Natural killer cell (primary cell): ENCODE measurements around the gene EEF1A1. TPM values are rescaled to one million over a fixed set of nuclear protein-coding genes. Genes with fewer than 3 reads are reported as not detected.
"Not testable (repeated sequence)": the region's sequence is repeated elsewhere in the genome, so short reads cannot be mapped to it uniquely, and the experiment has no call there.

Experiments
- ATAC-seq, 3 donors: fragments of 150-1000 bp in 2 of 3; fragments of 200-7000 bp in 1 of 3; cut with Tn5 transposase; 1 replicate in 1 of 3; 2 replicates in 2 of 3; pipeline ENCODE4 v1.10.0; 2021; ENCODE audit warnings: mild to moderate bottlenecking in 2 of 3, moderate library complexity in 2 of 3
- DNase-seq, 2 donors: peaks; one replicate each; pipeline versions ENCODE4 v3.0.0 to v3.0.0-alpha.2; 2013 to 2021; ENCODE audit warnings: mixed read lengths in 1 of 2
- H3K27ac ChIP-seq: one replicate; pipeline ENCODE4 v1.5.1; 2013; ENCODE audit warnings: mild to moderate bottlenecking, low read length
- H3K27me3 ChIP-seq: one replicate; pipeline ENCODE4 v1.6.1; 2013; ENCODE audit warnings: low read length; ENCODE audit not compliant: control insufficient read depth, insufficient read depth
- H3K36me3 ChIP-seq: one replicate; pipeline ENCODE4 v1.6.1; 2013; ENCODE audit warnings: low read length; ENCODE audit not compliant: control insufficient read depth, insufficient read depth
- H3K4me1 ChIP-seq: one replicate; pipeline ENCODE4 v1.6.1; 2013; ENCODE audit warnings: low read length; ENCODE audit not compliant: control insufficient read depth, insufficient read depth
- H3K4me3 ChIP-seq: one replicate; pipeline ENCODE4 v1.5.1; 2013; ENCODE audit warnings: low read length
- H3K9me3 ChIP-seq: one replicate; pipeline ENCODE4 v1.6.1; 2013; ENCODE audit warnings: low read length; ENCODE audit not compliant: control insufficient read depth, insufficient read depth
- H3K27ac Mint-ChIP-seq, 2 donors: one replicate each; pipeline ENCODE4 v1.8.0; 2022; ENCODE audit warnings: mild to moderate bottlenecking in 2 of 2, mixed read lengths in 2 of 2, moderate library complexity in 1 of 2
- H3K27me3 Mint-ChIP-seq, 2 donors: one replicate each; pipeline ENCODE4 v1.8.0; 2022; ENCODE audit warnings: low read depth in 2 of 2, mixed read lengths in 2 of 2
- H3K36me3 Mint-ChIP-seq: one replicate; pipeline ENCODE4 v1.8.0; 2022; ENCODE audit warnings: mixed read lengths
- H3K4me1 Mint-ChIP-seq, 2 donors: one replicate each; pipeline ENCODE4 v1.8.0; 2022; ENCODE audit warnings: mixed read lengths in 2 of 2
- H3K4me3 Mint-ChIP-seq: one replicate; pipeline ENCODE4 v1.8.0; 2022; ENCODE audit warnings: mild to moderate bottlenecking, moderate library complexity, mixed read lengths
- H3K9me3 Mint-ChIP-seq, 2 donors: one replicate each; pipeline ENCODE4 v1.8.0; 2022; ENCODE audit warnings: mixed read lengths in 2 of 2
- CTCF ChIP-seq: fragments of 200-600 bp; IDR thresholded peaks from one replicate; pipeline ENCODE4 v1.8.0; 2022; ENCODE audit warnings: antibody characterized with exemption
- WGBS: methylation state at CpG from one replicate; pipeline ENCODE4 v1.1.7; 2013; ENCODE audit warnings: missing lambda C conversion rate; ENCODE audit not compliant: insufficient coverage; 5-methylcytosine and 5-hydroxymethylcytosine counted together
- intact Hi-C: fragments of 100-400 bp; cut with micrococcal nuclease; formaldehyde crosslinking; loops from one replicate; pipeline ENCODE4 v1.14.2; 2022
- total RNA-seq, 4 donors: library from RNA; stranded (reverse); fragments of 120-200 nt in 1 of 4; gene quantifications; one replicate each; pipeline versions ENCODE4 v1.2.3 to v1.2.4, GENCODE V29; 2013 to 2022

The EEF1A1 gene
- total RNA-seq, 3 donors from 2014 or later (not counting 1 experiment from before 2014, with no cell fraction given) = 6,475 to 7,348 (median 7,348) TPM

GRCh38 chr6:73547036-73547435 lies 26.2 kb upstream of the EEF1A1 start:
- TF ChIP-seq CTCF = no peak
- H3K27ac Mint-ChIP-seq = no peak overlapping the region
- intact Hi-C loops = no loop called here
- ATAC-seq (no peak), DNase-seq (no peak)
- Histone ChIP-seq H3K27ac (no peak overlapping the region), H3K9me3 (no peaks in the 10 kb centered on the region), H3K4me3 (no peak overlapping the region), H3K27me3 (no peaks in the 10 kb centered on the region), H3K4me1 (no peaks in the 10 kb centered on the region), H3K36me3 (no peaks in the 10 kb centered on the region)
- H3K4me3 Mint-ChIP-seq = no peak overlapping the region
- H3K27me3 Mint-ChIP-seq = no peaks in the 10 kb centered on the region
- no peaks in the 10 kb centered on the region for H3K36me3 Mint-ChIP-seq
- WGBS = no CpG with 5 or more reads among the region's 1 CpG
- no peaks in the 10 kb centered on the region for H3K9me3 Mint-ChIP-seq
- no peaks in the 10 kb centered on the region for H3K4me1 Mint-ChIP-seq

GRCh38 chr6:73542891-73543290 lies 22.1 kb upstream of the EEF1A1 start:
- H3K4me1 ChIP-seq = no peaks in the 10 kb centered on the region
- H3K4me3 ChIP-seq = no peak overlapping the region
- no peak for TF ChIP-seq CTCF
- ATAC-seq = no peak
- no peak overlapping the region for H3K27ac ChIP-seq
- H3K4me1 Mint-ChIP-seq = no peaks in the 10 kb centered on the region
- 81% methylated on average over 4 of the region's 5 CpGs for WGBS
- no peaks in the 10 kb centered on the region for H3K27me3 ChIP-seq
- no peak for DNase-seq
- H3K36me3 ChIP-seq = no peaks in the 10 kb centered on the region
- H3K9me3 ChIP-seq = no peaks in the 10 kb centered on the region
- H3K27ac Mint-ChIP-seq = no peak overlapping the region
- no peaks in the 10 kb centered on the region for H3K27me3 Mint-ChIP-seq
- H3K4me3 Mint-ChIP-seq = no peak overlapping the region
- intact Hi-C loops = no loop called here
- no peaks in the 10 kb centered on the region for H3K36me3 Mint-ChIP-seq
- H3K9me3 Mint-ChIP-seq = no peaks in the 10 kb centered on the region

GRCh38 chr6:73542481-73542880 lies 21.6 kb upstream of the EEF1A1 start:
- H3K9me3 Mint-ChIP-seq, DNase-seq, H3K27me3 ChIP-seq, H3K4me3 ChIP-seq, H3K9me3 ChIP-seq, H3K27ac ChIP-seq, H3K4me1 Mint-ChIP-seq, H3K4me3 Mint-ChIP-seq, ATAC-seq, H3K36me3 ChIP-seq, intact Hi-C loops, H3K27ac Mint-ChIP-seq, H3K36me3 Mint-ChIP-seq, H3K27me3 Mint-ChIP-seq, H3K4me1 ChIP-seq: not testable (repeated sequence)
- WGBS = 93% methylated on average over 3 of the region's 3 CpGs

GRCh38 chr6:73538116-73538779 lies 17.4 kb upstream of the EEF1A1 start:
- Mint-ChIP-seq H3K36me3 (no peaks in the 10 kb centered on the region), H3K27me3 (no peaks in the 10 kb centered on the region), H3K4me3 (no peak overlapping the region), H3K4me1 (no peaks in the 10 kb centered on the region), H3K9me3 (no peaks in the 10 kb centered on the region), H3K27ac (no peak overlapping the region)
- TF ChIP-seq CTCF = no peak
- no peak for DNase-seq
- ATAC-seq = no peak
- H3K27me3 ChIP-seq = no peaks in the 10 kb centered on the region
- H3K36me3 ChIP-seq = no peaks in the 10 kb centered on the region
- no peaks in the 10 kb centered on the region for H3K4me1 ChIP-seq
- no peaks in the 10 kb centered on the region for H3K9me3 ChIP-seq
- no peak overlapping the region for H3K4me3 ChIP-seq
- intact Hi-C loops = no loop called here
- 72% methylated on average over 7 of the region's 10 CpGs for WGBS
- no peak overlapping the region for H3K27ac ChIP-seq
